Measurements from ENCODE around the gene UBA3.

UBA3 gene

DNA sequence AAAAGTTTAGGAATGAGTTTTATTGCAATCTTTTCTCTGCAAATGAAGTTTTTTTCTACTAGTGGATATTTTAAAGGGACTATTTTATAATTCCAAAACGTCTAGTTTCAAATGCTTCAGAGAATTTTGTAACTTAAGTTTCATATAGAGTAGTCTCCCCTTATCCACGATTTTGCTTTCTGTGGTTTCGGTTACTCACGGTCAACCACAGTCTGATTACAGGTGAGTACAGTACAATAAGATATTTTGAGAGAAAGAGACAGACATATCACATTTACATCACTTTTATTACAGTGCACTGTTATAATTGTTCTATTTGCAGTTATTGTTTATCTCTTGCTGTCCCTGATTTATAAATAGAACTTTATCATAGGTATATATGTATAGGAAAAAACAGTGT, 59.3 kb downstream of the UBA3 start:
- no peak for TF ChIP-seq GATA3 (IDR thresholded peaks at IDR 0.05; ENCODE audit: low read depth, low read length)
- TF ChIP-seq GATA2 (IDR thresholded peaks at IDR 0.05; ENCODE audit: low read depth, low read length): no peak

DNA sequence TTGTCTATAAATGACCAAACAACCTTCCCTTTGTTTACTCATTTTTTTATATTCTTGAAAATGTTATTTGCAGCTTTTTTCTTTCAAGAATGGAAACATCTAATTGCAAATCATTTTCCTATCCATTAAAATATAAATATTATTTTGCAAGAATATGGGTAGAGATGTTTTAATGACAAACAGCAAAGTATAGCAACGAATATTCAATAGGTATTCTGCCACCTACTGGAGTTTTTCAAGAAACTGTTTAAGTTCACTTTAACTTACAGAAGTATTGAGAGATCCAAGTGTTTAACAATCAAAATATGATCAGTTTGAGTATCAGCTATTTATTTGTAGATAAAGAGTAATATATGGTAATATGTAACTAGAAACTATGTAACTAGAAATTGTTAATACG, 59.7 kb downstream of the UBA3 start:
- TF ChIP-seq GATA2 (IDR thresholded peaks at IDR 0.05; ENCODE audit: low read depth, low read length): no peak
- no peak for TF ChIP-seq GATA3 (IDR thresholded peaks at IDR 0.05; ENCODE audit: low read depth, low read length)

GRCh38 chr3:69016901-69017300, 63.3 kb downstream of the UBA3 start:
- TF ChIP-seq GATA3 (IDR thresholded peaks at IDR 0.05; ENCODE audit: low read depth, low read length) (no peak), GATA2 (IDR thresholded peaks at IDR 0.05; ENCODE audit: low read depth, low read length) (no peak)

GRCh38 chr3:69016102-69016501, 64.1 kb downstream of the UBA3 start:
- TF ChIP-seq GATA3 (IDR thresholded peaks at IDR 0.05; ENCODE audit: low read depth, low read length) (no peak), GATA2 (IDR thresholded peaks at IDR 0.05; ENCODE audit: low read depth, low read length) (no peak)

DNA sequence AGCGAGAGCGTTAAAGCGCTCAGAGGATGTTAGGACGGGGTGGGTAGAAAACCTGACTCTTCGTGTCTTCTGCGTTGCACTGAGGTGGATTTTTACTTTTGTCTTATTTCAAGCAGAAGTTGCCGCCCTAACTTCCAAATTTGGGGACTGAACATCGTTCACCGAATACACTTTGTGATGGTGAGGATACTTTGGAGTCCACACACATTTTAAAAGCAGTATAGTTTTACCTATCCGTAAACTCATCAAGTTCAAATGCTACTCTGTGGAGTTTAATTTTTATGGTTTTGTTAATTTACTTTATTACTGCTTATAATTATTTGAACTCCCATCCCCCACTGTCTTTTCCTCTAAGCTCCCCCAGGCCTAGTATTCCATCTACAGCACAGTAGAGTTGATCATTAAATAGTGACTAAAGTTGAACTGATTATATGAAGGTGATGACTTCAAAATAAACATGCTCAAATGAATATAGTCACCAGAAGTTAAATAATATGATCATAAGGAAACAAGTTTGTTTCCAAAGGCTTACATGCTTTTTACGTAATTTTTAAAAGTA, 66.1 kb downstream of the UBA3 start:
- TF ChIP-seq GATA2 (IDR thresholded peaks at IDR 0.05; ENCODE audit: low read depth, low read length): no peak
- no peak for TF ChIP-seq GATA3 (IDR thresholded peaks at IDR 0.05; ENCODE audit: low read depth, low read length)

DNA sequence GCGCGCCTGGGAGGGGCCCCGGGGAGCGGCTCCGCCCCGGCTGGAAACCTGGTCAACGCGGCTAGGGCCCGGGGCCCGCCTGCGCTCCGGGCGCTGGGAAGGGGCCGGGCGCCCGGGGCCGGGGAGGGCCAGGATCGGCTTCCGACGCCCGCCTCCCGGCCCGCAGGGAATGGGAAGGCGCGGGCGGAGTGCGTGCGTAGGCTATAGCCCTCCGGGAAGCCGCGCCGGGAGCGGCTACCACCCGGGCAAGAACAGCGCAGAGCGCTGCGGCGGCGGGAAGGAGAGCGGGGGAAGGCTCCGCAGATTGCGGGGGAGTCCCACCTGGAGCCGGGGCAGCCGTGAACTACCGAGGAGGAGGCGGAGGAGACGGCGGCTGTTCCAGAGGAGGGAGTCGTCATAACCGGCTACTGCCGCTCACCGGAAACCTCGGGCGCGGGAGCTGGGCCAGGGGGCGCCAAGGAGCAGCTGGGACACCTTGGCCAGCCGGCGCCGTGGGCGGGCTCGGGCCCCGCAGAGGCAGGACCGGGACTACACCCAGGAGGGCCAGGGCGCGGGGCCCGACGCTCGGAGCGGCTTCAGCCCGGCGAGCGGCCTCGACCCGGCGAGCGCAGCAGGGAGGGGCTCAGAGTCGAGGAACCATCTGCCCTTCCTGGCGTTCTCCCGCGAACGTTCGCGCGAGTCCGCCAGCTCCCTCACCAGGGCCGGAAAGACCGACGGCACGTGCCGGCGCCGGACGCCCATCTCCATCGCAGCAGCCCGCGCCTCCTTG, 66.7 kb downstream of the UBA3 start, which contains the start of gene EOGT:
TSS of gene EOGT (minus strand) at position 432 of the 769 bp plus-strand sequence. CDS start 3,838 bp downstream, outside the sequence.
- no peak for TF ChIP-seq GATA3 (IDR thresholded peaks at IDR 0.05; ENCODE audit: low read depth, low read length)
- no peak for TF ChIP-seq GATA2 (IDR thresholded peaks at IDR 0.05; ENCODE audit: low read depth, low read length)

DNA sequence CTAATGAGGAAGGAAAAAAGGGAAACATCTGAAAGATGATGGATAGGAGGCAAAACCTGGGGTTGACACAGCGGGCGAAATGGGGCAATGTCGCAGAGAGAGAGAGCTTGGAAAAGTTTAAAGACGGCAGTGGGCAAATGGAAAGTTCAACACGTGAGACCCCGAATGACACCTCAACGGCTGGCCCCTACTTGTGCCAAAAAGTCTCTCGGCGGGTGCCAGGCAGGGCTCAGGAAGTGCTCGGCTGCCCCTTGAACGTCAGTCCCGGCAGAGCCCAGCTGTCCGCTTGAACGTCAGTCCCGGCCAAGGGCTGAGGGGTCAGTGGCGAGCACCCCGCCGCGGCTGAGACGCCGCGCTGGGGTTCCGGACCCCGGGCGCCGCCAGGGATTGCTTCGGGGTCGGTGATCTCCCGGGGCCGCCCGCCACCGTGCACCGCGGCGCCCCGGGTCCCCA, 67.3 kb downstream of the UBA3 start:
- TF ChIP-seq GATA2 (IDR thresholded peaks at IDR 0.05; ENCODE audit: low read depth, low read length): no peak
- TF ChIP-seq GATA3 (IDR thresholded peaks at IDR 0.05; ENCODE audit: low read depth, low read length): no peak

DNA sequence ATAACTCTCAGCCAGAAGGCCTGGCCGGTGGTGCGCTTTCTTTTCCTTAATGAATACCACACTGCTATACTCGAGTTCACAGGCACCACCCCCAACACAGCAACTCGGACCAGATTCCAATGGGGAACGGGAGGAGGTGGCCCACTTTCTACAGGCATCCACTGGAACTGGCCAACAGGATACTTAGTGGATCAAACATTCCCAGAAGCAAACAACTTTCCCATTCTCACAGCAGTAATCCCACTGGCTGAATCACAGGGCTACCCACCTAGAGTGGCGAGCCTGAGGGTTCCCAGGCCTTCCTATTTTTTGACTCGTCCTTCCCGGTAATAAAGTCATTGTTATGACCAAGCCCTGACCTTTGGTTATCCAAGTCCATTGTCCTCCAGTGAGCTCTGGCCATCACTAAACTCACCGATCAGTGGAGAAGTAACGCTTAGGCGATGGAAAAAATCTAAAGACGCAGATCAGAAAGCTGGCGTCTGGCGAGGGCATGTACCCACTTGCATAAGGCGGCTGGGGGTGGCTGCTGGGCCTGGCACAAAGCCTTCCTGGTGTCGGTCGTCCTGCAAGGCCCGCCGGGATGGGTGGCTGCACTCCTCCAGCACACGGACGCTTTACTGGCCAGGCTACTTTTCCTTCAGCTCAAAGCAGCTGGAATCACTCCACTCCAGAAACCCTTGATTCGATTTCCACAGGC, 67.9 kb downstream of the UBA3 start:
- TF ChIP-seq GATA3 (IDR thresholded peaks at IDR 0.05; ENCODE audit: low read depth, low read length): no peak
- TF ChIP-seq GATA2 (IDR thresholded peaks at IDR 0.05; ENCODE audit: low read depth, low read length): no peak

GRCh38 chr3:69011096-69011730, 69.0 kb downstream of the UBA3 start:
- TF ChIP-seq GATA3 (IDR thresholded peaks at IDR 0.05; ENCODE audit: low read depth, low read length) (no peak), GATA2 (IDR thresholded peaks at IDR 0.05; ENCODE audit: low read depth, low read length) (no peak)

DNA sequence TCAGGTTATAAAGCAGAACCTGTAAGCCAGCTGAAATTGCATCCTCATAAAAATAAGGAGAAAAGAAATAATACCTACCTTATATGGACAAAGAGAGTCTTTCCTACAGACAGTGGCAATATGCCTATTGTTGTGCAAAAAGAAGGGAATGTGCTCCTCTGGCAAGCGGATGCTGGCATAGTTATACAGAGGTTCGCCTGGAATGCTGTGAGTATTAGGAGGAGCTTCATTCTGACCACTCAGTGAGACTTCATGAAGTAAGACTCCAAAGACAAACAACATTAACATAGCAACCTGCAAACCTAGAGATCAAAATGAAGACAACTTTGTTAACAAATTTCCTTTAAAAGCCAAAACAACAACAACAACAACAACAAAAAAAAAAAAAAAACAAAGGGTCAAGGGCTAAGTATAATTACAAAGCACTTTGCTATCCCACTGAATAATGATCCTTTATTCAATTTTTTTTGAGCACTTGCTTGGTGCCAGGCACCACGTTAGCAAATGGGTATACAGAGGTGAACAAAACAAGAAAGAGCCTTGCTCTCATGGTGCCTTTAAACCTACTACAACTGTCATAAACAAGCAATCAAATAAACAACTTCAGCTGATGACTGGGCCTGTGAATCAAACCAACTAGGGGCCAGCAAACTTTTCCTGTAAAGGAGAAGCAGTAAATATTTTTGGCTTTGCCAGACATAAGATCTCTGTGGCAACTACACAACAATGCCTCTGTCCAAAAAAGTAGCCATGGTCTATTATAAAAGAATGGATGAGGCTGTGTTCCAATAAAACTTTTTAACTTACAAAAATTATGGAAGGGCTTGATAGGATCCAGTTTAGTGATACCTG, 70.4 kb downstream of the UBA3 start:
- no peak for TF ChIP-seq GATA3 (IDR thresholded peaks at IDR 0.05; ENCODE audit: low read depth, low read length)

DNA sequence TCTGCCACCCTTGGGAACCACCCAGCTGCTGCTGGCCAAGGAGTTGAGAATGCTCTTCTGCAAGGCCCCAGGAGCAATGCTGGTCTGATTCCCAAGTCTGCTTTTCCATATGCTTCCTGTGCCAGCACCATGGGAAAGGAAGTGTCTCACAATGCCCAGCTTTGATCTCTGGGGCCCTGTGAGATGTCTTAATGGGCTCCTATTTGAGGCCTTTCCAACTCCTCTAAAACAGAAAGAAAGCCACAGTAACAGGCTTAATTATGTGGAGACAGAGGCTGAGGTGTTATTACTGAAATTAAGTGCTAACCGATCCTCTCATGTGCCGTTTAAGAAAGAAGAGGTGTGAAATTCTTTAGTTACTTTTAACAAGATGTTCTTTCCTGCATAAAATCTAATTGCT, 71.2 kb downstream of the UBA3 start:
- TF ChIP-seq GATA3 (IDR thresholded peaks at IDR 0.05; ENCODE audit: low read depth, low read length): no peak
- TF ChIP-seq GATA2 (IDR thresholded peaks at IDR 0.05; ENCODE audit: low read depth, low read length): no peak

- no peak for TF ChIP-seq GATA3 (IDR thresholded peaks at IDR 0.05; ENCODE audit: low read depth, low read length)
- no peak for TF ChIP-seq GATA2 (IDR thresholded peaks at IDR 0.05; ENCODE audit: low read depth, low read length)
Observed at GRCh38 chr3:69005791-69006482, 74.2 kb downstream of the UBA3 start.

All from SH-SY5Y (cell line).